Lower lobe of right lung (tissue), 2 donors: ENCODE data around the gene TMEM272. TPM values are rescaled to one million over a fixed set of nuclear protein-coding genes. Genes with fewer than 3 reads are reported as not detected.

ENCODE experiments used
- ATAC-seq, 2 donors: fragments of 200-7000 bp; cut with Tn5 transposase; one replicate each; pipeline ENCODE4 v1.9.1; 2020 to 2022; ENCODE audit warnings: mild to moderate bottlenecking in 2 of 2, moderate library complexity in 2 of 2
- DNase-seq: peaks from one replicate; pipeline ENCODE4 v3.0.0-alpha.2; 2020
- H3K27ac ChIP-seq: fragments of 200-600 bp; one replicate; pipeline ENCODE4 v1.8.0; 2022
- H3K27me3 ChIP-seq: fragments of 200-600 bp; one replicate; pipeline ENCODE4 v1.8.0; 2022; ENCODE audit warnings: low read depth
- H3K36me3 ChIP-seq: fragments of 200-600 bp; one replicate; pipeline ENCODE4 v1.8.0; 2022; ENCODE audit warnings: mild to moderate bottlenecking
- H3K4me1 ChIP-seq: fragments of 200-600 bp; one replicate; pipeline ENCODE4 v1.8.0; 2022
- H3K4me3 ChIP-seq: fragments of 200-600 bp; one replicate; pipeline ENCODE4 v1.8.0; 2022; ENCODE audit warnings: mild to moderate bottlenecking
- H3K9me3 ChIP-seq: fragments of 200-600 bp; one replicate; pipeline ENCODE4 v1.8.0; 2022
- CTCF ChIP-seq: fragments of 200-600 bp; IDR thresholded peaks from one replicate; pipeline ENCODE4 v1.8.0; 2022; ENCODE audit warnings: antibody characterized with exemption, mild to moderate bottlenecking
- intact Hi-C: fragments of 100-400 bp; cut with DNase I; formaldehyde crosslinking; loops from one replicate; pipeline ENCODE4 v1.11.0; 2022
- total RNA-seq: library from RNA; stranded (reverse); fragmentation: NEBNext Ultra II Directional; extraction: Animal tissue kit (Norgen Biotek cat#: 25700); gene quantifications from one replicate; pipeline ENCODE4 v1.2.1, GENCODE V29; 2021
- donor health status: DM: no; HTN: yes; CAD: no; lungs with severe emphysema.

Gene TMEM272
- total RNA-seq, 1 donor from 2014 or later, result 0.09 TPM

- DNase-seq (no peak), ATAC-seq (peak in 1 of 2 donors; percentile 26)
- no peak for TF ChIP-seq CTCF
- H3K4me3 ChIP-seq, result no peak overlapping the region
- peaks cover 3% of the 10 kb centered on the region for H3K27me3 ChIP-seq
- no peaks in the 10 kb centered on the region for H3K9me3 ChIP-seq
- H3K27ac ChIP-seq, result no peak overlapping the region
- no peaks in the 10 kb centered on the region for H3K36me3 ChIP-seq
- intact Hi-C loops, result no loop called here
- no peaks in the 10 kb centered on the region for H3K4me1 ChIP-seq
Measured at GRCh38 chr13:51837016-51837415, 8.0 kb downstream of the TMEM272 start.

- DNase-seq (no peak), ATAC-seq (no peak)
- Histone ChIP-seq H3K36me3 (no peaks in the 10 kb centered on the region), H3K4me3 (no peak overlapping the region), H3K4me1 (no peaks in the 10 kb centered on the region), H3K9me3 (no peaks in the 10 kb centered on the region), H3K27ac (no peak overlapping the region), H3K27me3 (peaks cover 3% of the 10 kb centered on the region)
- intact Hi-C loops, result no loop called here
- TF ChIP-seq CTCF, result no peak
Measured at GRCh38 chr13:51834581-51835171, 10.3 kb downstream of the TMEM272 start.

GRCh38 chr13:51833980-51834379 is 11.0 kb downstream of the TMEM272 start:
- H3K36me3 ChIP-seq, result no peaks in the 10 kb centered on the region
- intact Hi-C loops, result no loop called here

GRCh38 chr13:51832471-51833152 is 12.4 kb downstream of the TMEM272 start:
- no peaks in the 10 kb centered on the region for H3K4me1 ChIP-seq
- no peaks in the 10 kb centered on the region for H3K9me3 ChIP-seq
- peak; percentile 76 to 87 for ATAC-seq
- TF ChIP-seq CTCF, result peak; percentile 43
- intact Hi-C loops, result no loop called here
- no peaks in the 10 kb centered on the region for H3K36me3 ChIP-seq
- no peak for DNase-seq
- no peak overlapping the region for H3K4me3 ChIP-seq
- peaks cover 3% of the 10 kb centered on the region for H3K27me3 ChIP-seq
- no peak overlapping the region for H3K27ac ChIP-seq

More at GRCh38 chr13:51833980-51834379, 11.0 kb downstream of the TMEM272 start:
- Histone ChIP-seq H3K4me1 (no peaks in the 10 kb centered on the region), H3K4me3 (no peak overlapping the region), H3K27me3 (peaks cover 3% of the 10 kb centered on the region), H3K9me3 (no peaks in the 10 kb centered on the region), H3K27ac (no peak overlapping the region)
- TF ChIP-seq CTCF, result no peak
- no peak for DNase-seq
- ATAC-seq, result no peak

- peaks cover 3% of the 10 kb centered on the region for H3K4me1 ChIP-seq
- ATAC-seq, result no peak
- no peaks in the 10 kb centered on the region for H3K36me3 ChIP-seq
- no peak for DNase-seq
- no peak for TF ChIP-seq CTCF
- H3K9me3 ChIP-seq, result no peaks in the 10 kb centered on the region
- no peak overlapping the region for H3K27ac ChIP-seq
- intact Hi-C loops, result no loop called here
- no peak overlapping the region for H3K4me3 ChIP-seq
- H3K27me3 ChIP-seq, result peaks cover 3% of the 10 kb centered on the region
Measured at GRCh38 chr13:51831519-51831918, 13.5 kb downstream of the TMEM272 start.
